HEK293 (cell line): Measurements from ENCODE around the gene TMEM114.

Source experiments
- CTCF ChIA-PET: fragments of 350-600 bp; formaldehyde crosslinking; extraction: SDS; loops from one replicate; lab custom pipeline; 2021; ENCODE audit warnings: antibody characterized with exemption; lab: Yijun Ruan, JAX
- POLR2A ChIA-PET: fragments of 300-600 bp; formaldehyde crosslinking; extraction: SDS; loops from one replicate; lab custom pipeline; 2020; ENCODE audit warnings: antibody characterized with exemption, inconsistent platforms; lab: Yijun Ruan, JAX
- H3K27ac ChIP-seq: fragments of 200-500 bp; sonication (Bioruptor generic); 2 replicates; pipeline ENCODE4 v1.5.1; 2014; ENCODE audit warnings: low read depth, low read length, control low read depth, inconsistent platforms; ENCODE audit errors: extremely low read depth
- H3K36me3 ChIP-seq, 2 experiments: fragments of 200-500 bp in 1 of 2; sonication (Bioruptor generic) in 1 of 2; 1 replicate in 1 of 2; 2 replicates in 1 of 2; pipeline ENCODE4 v1.5.1; 2014 to 2017; ENCODE audit warnings: inconsistent platforms in 2 of 2, low read length in 2 of 2; ENCODE audit not compliant: control insufficient read depth in 2 of 2, insufficient read depth in 1 of 2
- H3K4me1 ChIP-seq: fragments of 200-500 bp; sonication (Bioruptor generic); 2 replicates; pipeline ENCODE4 v1.5.1; 2014; ENCODE audit warnings: mild to moderate bottlenecking, low read length, inconsistent platforms; ENCODE audit not compliant: control insufficient read depth, insufficient read depth
- H3K4me3 ChIP-seq: 2 replicates; pipeline ENCODE4 v1.5.1; 2011; ENCODE audit warnings: low read depth, mild to moderate bottlenecking, control low read depth, low read length, moderate library complexity
- H3K9me3 ChIP-seq: fragments of 200-500 bp; sonication (Bioruptor generic); 2 replicates; pipeline ENCODE4 v1.5.1; 2014; ENCODE audit warnings: low read depth, low read length, inconsistent platforms; ENCODE audit not compliant: control insufficient read depth, insufficient read depth
- ATF2 ChIP-seq: fragments of 450-650 bp; formaldehyde crosslinking; IDR thresholded peaks from 2 replicates; pipeline ENCODE4 v1.5.1; 2016; ENCODE audit warnings: missing biosample characterization, missing genetic modification characterization, low read depth
- BCL11A ChIP-seq: fragments of 450-650 bp; formaldehyde crosslinking; IDR thresholded peaks from 2 replicates; pipeline ENCODE4 v1.5.1; 2016; ENCODE audit warnings: low read depth, missing biosample characterization, missing genetic modification characterization
- KLF7 ChIP-seq: fragments of 450-650 bp; formaldehyde crosslinking; IDR thresholded peaks from 2 replicates; pipeline ENCODE4 v1.5.1; 2016; ENCODE audit warnings: missing biosample characterization, missing genetic modification characterization, borderline replicate concordance
- OSR2 ChIP-seq: fragments of 450-650 bp; formaldehyde crosslinking; IDR thresholded peaks from 2 replicates; pipeline ENCODE4 v1.5.1; 2016; ENCODE audit warnings: missing biosample characterization, missing genetic modification characterization
- PATZ1 ChIP-seq: fragments of 450-650 bp; formaldehyde crosslinking; IDR thresholded peaks from 2 replicates; pipeline ENCODE4 v1.5.1; 2016; ENCODE audit warnings: missing biosample characterization, missing genetic modification characterization
- SCRT2 ChIP-seq: fragments of 450-650 bp; formaldehyde crosslinking; IDR thresholded peaks from 2 replicates; pipeline ENCODE4 v1.5.1; 2016; ENCODE audit warnings: missing biosample characterization, missing genetic modification characterization
- ZNF16 ChIP-seq: fragments of 450-650 bp; formaldehyde crosslinking; IDR thresholded peaks from 2 replicates; pipeline ENCODE4 v1.5.1; 2016; ENCODE audit warnings: low read depth, missing biosample characterization, missing genetic modification characterization
- ZNF292 ChIP-seq: fragments of 450-650 bp; formaldehyde crosslinking; IDR thresholded peaks from 2 replicates; pipeline ENCODE4 v1.5.1; 2016; ENCODE audit warnings: low read depth, missing biosample characterization, missing genetic modification characterization, borderline replicate concordance
- ZNF354C ChIP-seq: fragments of 450-650 bp; formaldehyde crosslinking; IDR thresholded peaks from 2 replicates; pipeline ENCODE4 v1.5.1; 2016; ENCODE audit warnings: missing biosample characterization, missing genetic modification characterization, low read depth, borderline replicate concordance
- ZNF48 ChIP-seq: fragments of 450-650 bp; formaldehyde crosslinking; IDR thresholded peaks from 2 replicates; pipeline ENCODE4 v1.5.1; 2016; ENCODE audit warnings: missing biosample characterization, missing genetic modification characterization
- ZNF501 ChIP-seq: fragments of 450-650 bp; formaldehyde crosslinking; IDR thresholded peaks from 2 replicates; pipeline ENCODE4 v1.5.1; 2016; ENCODE audit warnings: missing biosample characterization, missing genetic modification characterization
- ZNF830 ChIP-seq: fragments of 450-650 bp; IDR thresholded peaks from 2 replicates; pipeline ENCODE4 v1.5.0; 2018; ENCODE audit warnings: missing biosample characterization, missing genetic modification characterization, low read depth, mild to moderate bottlenecking, moderate library complexity
- TF ChIP-seq, protein P1 (sequence below): fragments of 450-650 bp; formaldehyde crosslinking; IDR thresholded peaks from 2 replicates; pipeline ENCODE4 v1.5.1; 2016; ENCODE audit warnings: missing biosample characterization, missing genetic modification characterization
- TF ChIP-seq, protein P2 (sequence below): fragments of 450-650 bp; formaldehyde crosslinking; IDR thresholded peaks from 2 replicates; pipeline ENCODE4 v1.5.0; 2017; ENCODE audit warnings: missing biosample characterization, missing genetic modification characterization, borderline replicate concordance

TMEM114 gene

GRCh38 chr16:8530752-8531384, 59.4 kb downstream of the TMEM114 start:
- no peaks in the 10 kb centered on the region for H3K9me3 ChIP-seq
- POLR2A ChIA-PET: no interaction called here
- no peak for TF ChIP-seq PATZ1
- no peak for TF ChIP-seq ZNF354C
- no peak for TF ChIP-seq SCRT2 (tag by site-specific recombination)
- TF ChIP-seq KLF7: no peak
- TF ChIP-seq, all 188 proteins: peak for 0
- no peak overlapping the region for H3K4me3 ChIP-seq
- no peaks in the 10 kb centered on the region for H3K4me1 ChIP-seq
- CTCF ChIA-PET: interaction anchor here (0.6 kb wide), 1 partner anchor 126 kb away, joined by 4 read pairs; no protein-coding TSS in a partner anchor
- no peaks in the 10 kb centered on the region for H3K36me3 ChIP-seq
- no peak overlapping the region for H3K27ac ChIP-seq

DNA sequence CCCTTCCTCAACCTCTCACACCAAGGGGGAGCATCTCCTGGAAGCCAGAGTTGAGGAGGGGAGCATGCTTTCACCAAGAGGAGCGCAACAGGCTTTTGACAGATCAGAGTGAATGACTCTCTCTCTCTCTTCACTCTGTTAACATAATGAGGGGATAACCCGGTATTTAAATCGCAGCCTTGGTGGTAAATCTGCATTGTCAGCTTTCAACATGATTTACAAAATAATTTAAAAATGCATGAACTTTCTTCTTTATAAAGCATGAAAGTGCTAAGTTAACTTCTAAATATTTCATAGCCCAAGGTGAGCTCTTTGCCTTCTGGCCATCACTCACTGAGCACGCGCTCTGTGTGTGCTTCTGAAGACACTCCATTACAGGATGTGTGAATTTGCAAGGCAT, 61.8 kb downstream of the TMEM114 start:
- POLR2A ChIA-PET: no interaction called here
- H3K9me3 ChIP-seq: no peaks in the 10 kb centered on the region
- no peak overlapping the region for H3K4me3 ChIP-seq
- TF ChIP-seq ZNF48 (tag by site-specific recombination): no peak
- TF ChIP-seq ZNF292 (tag by site-specific recombination): no peak
- no peak for TF ChIP-seq PATZ1
- TF ChIP-seq, protein P1, sequence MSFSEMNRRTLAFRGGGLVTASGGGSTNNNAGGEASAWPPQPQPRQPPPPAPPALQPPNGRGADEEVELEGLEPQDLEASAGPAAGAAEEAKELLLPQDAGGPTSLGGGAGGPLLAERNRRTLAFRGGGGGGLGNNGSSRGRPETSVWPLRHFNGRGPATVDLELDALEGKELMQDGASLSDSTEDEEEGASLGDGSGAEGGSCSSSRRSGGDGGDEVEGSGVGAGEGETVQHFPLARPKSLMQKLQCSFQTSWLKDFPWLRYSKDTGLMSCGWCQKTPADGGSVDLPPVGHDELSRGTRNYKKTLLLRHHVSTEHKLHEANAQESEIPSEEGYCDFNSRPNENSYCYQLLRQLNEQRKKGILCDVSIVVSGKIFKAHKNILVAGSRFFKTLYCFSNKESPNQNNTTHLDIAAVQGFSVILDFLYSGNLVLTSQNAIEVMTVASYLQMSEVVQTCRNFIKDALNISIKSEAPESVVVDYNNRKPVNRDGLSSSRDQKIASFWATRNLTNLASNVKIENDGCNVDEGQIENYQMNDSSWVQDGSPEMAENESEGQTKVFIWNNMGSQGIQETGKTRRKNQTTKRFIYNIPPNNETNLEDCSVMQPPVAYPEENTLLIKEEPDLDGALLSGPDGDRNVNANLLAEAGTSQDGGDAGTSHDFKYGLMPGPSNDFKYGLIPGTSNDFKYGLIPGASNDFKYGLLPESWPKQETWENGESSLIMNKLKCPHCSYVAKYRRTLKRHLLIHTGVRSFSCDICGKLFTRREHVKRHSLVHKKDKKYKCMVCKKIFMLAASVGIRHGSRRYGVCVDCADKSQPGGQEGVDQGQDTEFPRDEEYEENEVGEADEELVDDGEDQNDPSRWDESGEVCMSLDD (tag by site-specific recombination): no peak
- TF ChIP-seq, protein P2, sequence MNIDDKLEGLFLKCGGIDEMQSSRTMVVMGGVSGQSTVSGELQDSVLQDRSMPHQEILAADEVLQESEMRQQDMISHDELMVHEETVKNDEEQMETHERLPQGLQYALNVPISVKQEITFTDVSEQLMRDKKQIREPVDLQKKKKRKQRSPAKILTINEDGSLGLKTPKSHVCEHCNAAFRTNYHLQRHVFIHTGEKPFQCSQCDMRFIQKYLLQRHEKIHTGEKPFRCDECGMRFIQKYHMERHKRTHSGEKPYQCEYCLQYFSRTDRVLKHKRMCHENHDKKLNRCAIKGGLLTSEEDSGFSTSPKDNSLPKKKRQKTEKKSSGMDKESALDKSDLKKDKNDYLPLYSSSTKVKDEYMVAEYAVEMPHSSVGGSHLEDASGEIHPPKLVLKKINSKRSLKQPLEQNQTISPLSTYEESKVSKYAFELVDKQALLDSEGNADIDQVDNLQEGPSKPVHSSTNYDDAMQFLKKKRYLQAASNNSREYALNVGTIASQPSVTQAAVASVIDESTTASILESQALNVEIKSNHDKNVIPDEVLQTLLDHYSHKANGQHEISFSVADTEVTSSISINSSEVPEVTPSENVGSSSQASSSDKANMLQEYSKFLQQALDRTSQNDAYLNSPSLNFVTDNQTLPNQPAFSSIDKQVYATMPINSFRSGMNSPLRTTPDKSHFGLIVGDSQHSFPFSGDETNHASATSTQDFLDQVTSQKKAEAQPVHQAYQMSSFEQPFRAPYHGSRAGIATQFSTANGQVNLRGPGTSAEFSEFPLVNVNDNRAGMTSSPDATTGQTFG: no peak
- TF ChIP-seq ATF2 (tag by site-specific recombination): no peak
- TF ChIP-seq ZNF501 (tag by site-specific recombination): no peak
- TF ChIP-seq BCL11A (tag by site-specific recombination): no peak
- TF ChIP-seq OSR2 (tag by site-specific recombination): no peak
- TF ChIP-seq ZNF830 (tag by site-specific recombination): no peak
- TF ChIP-seq ZNF16 (tag by site-specific recombination): no peak
- no peaks in the 10 kb centered on the region for H3K36me3 ChIP-seq
- no peak overlapping the region for H3K27ac ChIP-seq
- CTCF ChIA-PET: no interaction called here
- H3K4me1 ChIP-seq: no peaks in the 10 kb centered on the region
